Measurements from ENCODE around the gene MLPH. TPM values are rescaled to one million over a fixed set of nuclear protein-coding genes. Genes with fewer than 3 reads are reported as not detected.

The MLPH gene
- total and polyA plus RNA-seq, 2 of the 13 experiments (the other 11 are each of a cell fraction or from before 2014, with no cell fraction given): 0.12 TPM; not detected in 1

GRCh38 chr2:237547841-237548416 is 60.9 kb downstream of the MLPH start:
- no TSS peak for BruUV-seq (replicated peaks)
- ATAC-seq (peak; percentile 40), DNase-seq (ENCODE audit: low spot score) (peak; percentile 30), FAIRE-seq (no peak)
- intact Hi-C loops (cut with micrococcal nuclease; ENCODE audit: unreplicated experiment): no loop called here
- Histone ChIP-seq H3K36me3 (replicated peaks in 1 of 2; ENCODE audit: control insufficient read depth in 1 of 2, insufficient read depth in 2 of 2, low read length in 2 of 2) (no peaks in the 10 kb centered on the region), H3K9me3 (ENCODE audit: low read length) (no peaks in the 10 kb centered on the region), H3K9ac (ENCODE audit: insufficient read depth, low read depth, low read length) (no peak overlapping the region), H2AFZ (ENCODE audit: low read length) (no peak overlapping the region), H3K4me3 (replicated peaks in 1 of 3; ENCODE audit: insufficient read depth in 1 of 3, low read depth in 2 of 3, low read length in 3 of 3) (peak overlapping the region in 2 of 3 experiments; percentile 20 to 47; a peak in 2 of 6 replicates), H3K4me2 (ENCODE audit: low read depth, low read length) (peak overlapping the region; percentile 54), H3K79me2 (ENCODE audit: insufficient read depth, low read length) (no peaks in the 10 kb centered on the region), H3K4me1 (ENCODE audit: insufficient read depth, low read length) (peaks cover 49% of the 10 kb centered on the region), H3K27ac (ENCODE audit: extremely low read length, insufficient read depth, low read length) (no peak overlapping the region), H3K27me3 (ENCODE audit: control insufficient read depth in 1 of 2, insufficient read depth in 2 of 2, low read length in 2 of 2) (peaks cover 5 to 34% of the 10 kb centered on the region in 2 experiments; a peak in 4 of 5 replicates), H4K20me1 (ENCODE audit: insufficient read depth, low read length) (no peaks in the 10 kb centered on the region)
- in situ Hi-C loops (cut with HindIII; ENCODE audit: extremely low pct_ligation_motif_present, low pct_unique_long_range_greater_than_20kb): no loop called here
- 6% methylated on average over 10 of the region's 11 CpGs for WGBS (ENCODE audit: low lambda C conversion rate)
- ChIA-PET POLR2A (no interaction called here), CTCF (ENCODE audit: low intra/inter-chr PET ratio, low total read pairs) (no interaction called here)
- TF ChIP-seq DPF2 (CRISPR knock-in tag; IDR thresholded peaks at IDR 0.05; ENCODE audit: borderline replicate concordance, low read depth) (0 out of 2 replicates have a peak, but pooled peaks have one; percentile 18), ZBTB7A (CRISPR knock-in tag; IDR thresholded peaks at IDR 0.05) (peak; percentile 71; the same call in 1 of the 2 replicates), SOX5 (CRISPR knock-in tag; IDR thresholded peaks at IDR 0.05; ENCODE audit: borderline replicate concordance) (peak; percentile 41), IRF9 (CRISPR knock-in tag; IDR thresholded peaks at IDR 0.05; ENCODE audit: borderline replicate concordance) (0 out of 2 replicates have a peak, but pooled peaks have one; percentile 55), GLMP (CRISPR knock-in tag; IDR thresholded peaks at IDR 0.05; ENCODE audit: borderline replicate concordance) (no peak), ZNF687 (CRISPR knock-in tag; IDR thresholded peaks at IDR 0.05) (peak; percentile 17; the same call in 1 of the 2 replicates), GATAD1 (CRISPR knock-in tag; IDR thresholded peaks at IDR 0.05) (no peak), ZNF263 (CRISPR knock-in tag; IDR thresholded peaks at IDR 0.05) (0 out of 2 replicates have a peak, but pooled peaks have one; percentile 28), ZNF652 (CRISPR knock-in tag; IDR thresholded peaks at IDR 0.05; ENCODE audit: borderline replicate concordance, low read depth) (peak; percentile 62; the same call in 1 of the 2 replicates), ELF3 (CRISPR knock-in tag; IDR thresholded peaks at IDR 0.05) (0 out of 2 replicates have a peak, but pooled peaks have one; percentile 38), GABPA (IDR thresholded peaks at IDR 0.05; ENCODE audit: low read depth, low read length) (no peak), GABPA (CRISPR knock-in tag; IDR thresholded peaks at IDR 0.05; ENCODE audit: low read depth) (peak; percentile 53), MED1 (CRISPR knock-in tag; IDR thresholded peaks at IDR 0.05) (0 out of 2 replicates have a peak, but pooled peaks have one; percentile 22), PAXIP1 (CRISPR knock-in tag; conservative IDR thresholded peaks at IDR 0.05) (0 out of 2 replicates have a peak, but pooled peaks have one; percentile 16)
